ENCODE measurements around the gene CDH15.

The CDH15 gene

GRCh38 chr16:89189358-89190025 is 17.9 kb downstream of the CDH15 start:
- DNase-seq, result no peak

- DNase-seq, result no peak
Measured at GRCh38 chr16:89190150-89190958, 18.8 kb downstream of the CDH15 start.

GRCh38 chr16:89191033-89191900 is 19.7 kb downstream of the CDH15 start:
- DNase-seq, result no peak

GRCh38 chr16:89191901-89192185 is 20.3 kb downstream of the CDH15 start:
- DNase-seq, result no peak

GRCh38 chr16:89192186-89192955 is 20.8 kb downstream of the CDH15 start:
- peak; percentile 78 for DNase-seq

GRCh38 chr16:89192956-89193575 is 21.5 kb downstream of the CDH15 start:
- DNase-seq, result peak; percentile 74

- DNase-seq, result no peak
Measured at GRCh38 chr16:89193576-89194293, 22.2 kb downstream of the CDH15 start.

- no peak for DNase-seq
Measured at GRCh38 chr16:89194340-89195311, 23.1 kb downstream of the CDH15 start.

- DNase-seq, result no peak
Measured at GRCh38 chr16:89195521-89196171, 24.1 kb downstream of the CDH15 start.

GRCh38 chr16:89197033-89197632 is 25.6 kb downstream of the CDH15 start:
- no peak for DNase-seq

GRCh38 chr16:89197633-89198416 is 26.3 kb downstream of the CDH15 start:
- no peak for DNase-seq

- DNase-seq, result no peak
Measured at GRCh38 chr16:89198417-89199240, 27.1 kb downstream of the CDH15 start.

GRCh38 chr16:89199241-89200123 is 27.9 kb downstream of the CDH15 start:
- DNase-seq, result no peak

- no peak for DNase-seq
Measured at GRCh38 chr16:89200124-89200849, 28.7 kb downstream of the CDH15 start, which contains the start of gene SLC22A31. Gene SLC22A31 (minus strand): TSS chr16:89200537. CDS start chr16:89200501, 36 bp downstream.

GRCh38 chr16:89200850-89201411 is 29.4 kb downstream of the CDH15 start:
- DNase-seq, result no peak

All from HCEC 1CT (cell line).